Inflammatory macrophage (primary cell): ENCODE results near the gene RBBP8NL.

Experiments used
- DNase-seq, 2 donors: peaks; one replicate each; pipeline ENCODE4 v3.0.0-alpha.2; 2020 to 2022

Gene RBBP8NL

GRCh38 chr20:62419759-62420158 lies 7.6 kb downstream of the RBBP8NL start:
- DNase-seq = no peak

- DNase-seq = no peak
These were observed 8.4 kb downstream of the RBBP8NL start for GRCh38 chr20:62418709-62419487.

DNA sequence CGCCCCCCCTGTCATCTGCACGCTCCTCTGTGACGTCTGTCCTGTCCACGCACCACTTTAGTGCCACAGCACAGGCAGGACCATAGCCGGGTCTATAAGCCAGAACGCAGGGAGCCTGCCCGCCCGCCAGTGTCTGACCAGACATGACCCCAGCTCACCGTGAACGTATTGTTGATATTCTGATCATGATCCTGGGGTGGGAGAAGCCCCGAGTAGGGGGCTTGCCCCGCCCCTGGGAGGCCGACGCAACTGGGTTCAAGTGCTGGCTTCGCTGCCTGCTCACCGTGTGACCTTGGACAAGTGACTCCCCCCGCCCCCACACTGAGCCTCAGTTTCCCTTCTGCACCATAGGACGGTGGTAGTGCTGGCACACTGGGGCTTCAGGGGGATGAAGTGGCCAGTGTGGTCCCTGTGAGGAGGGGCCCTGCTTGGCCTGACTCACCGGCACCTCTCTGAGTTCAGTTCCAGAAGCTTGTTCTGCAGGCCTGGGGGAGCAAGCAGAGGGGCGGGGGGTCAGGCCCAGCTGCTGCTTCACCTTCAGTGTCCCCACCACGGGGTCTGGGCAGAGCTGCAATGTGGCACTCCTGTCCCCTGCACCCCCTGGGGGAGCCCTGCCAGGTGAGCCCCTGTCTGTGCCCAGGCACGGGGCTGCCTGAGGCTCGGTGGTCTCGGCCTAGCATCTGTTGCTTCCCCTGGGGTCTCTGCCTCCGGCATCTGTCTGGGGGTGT lies 9.2 kb downstream of the RBBP8NL start:
- DNase-seq = no peak

DNA sequence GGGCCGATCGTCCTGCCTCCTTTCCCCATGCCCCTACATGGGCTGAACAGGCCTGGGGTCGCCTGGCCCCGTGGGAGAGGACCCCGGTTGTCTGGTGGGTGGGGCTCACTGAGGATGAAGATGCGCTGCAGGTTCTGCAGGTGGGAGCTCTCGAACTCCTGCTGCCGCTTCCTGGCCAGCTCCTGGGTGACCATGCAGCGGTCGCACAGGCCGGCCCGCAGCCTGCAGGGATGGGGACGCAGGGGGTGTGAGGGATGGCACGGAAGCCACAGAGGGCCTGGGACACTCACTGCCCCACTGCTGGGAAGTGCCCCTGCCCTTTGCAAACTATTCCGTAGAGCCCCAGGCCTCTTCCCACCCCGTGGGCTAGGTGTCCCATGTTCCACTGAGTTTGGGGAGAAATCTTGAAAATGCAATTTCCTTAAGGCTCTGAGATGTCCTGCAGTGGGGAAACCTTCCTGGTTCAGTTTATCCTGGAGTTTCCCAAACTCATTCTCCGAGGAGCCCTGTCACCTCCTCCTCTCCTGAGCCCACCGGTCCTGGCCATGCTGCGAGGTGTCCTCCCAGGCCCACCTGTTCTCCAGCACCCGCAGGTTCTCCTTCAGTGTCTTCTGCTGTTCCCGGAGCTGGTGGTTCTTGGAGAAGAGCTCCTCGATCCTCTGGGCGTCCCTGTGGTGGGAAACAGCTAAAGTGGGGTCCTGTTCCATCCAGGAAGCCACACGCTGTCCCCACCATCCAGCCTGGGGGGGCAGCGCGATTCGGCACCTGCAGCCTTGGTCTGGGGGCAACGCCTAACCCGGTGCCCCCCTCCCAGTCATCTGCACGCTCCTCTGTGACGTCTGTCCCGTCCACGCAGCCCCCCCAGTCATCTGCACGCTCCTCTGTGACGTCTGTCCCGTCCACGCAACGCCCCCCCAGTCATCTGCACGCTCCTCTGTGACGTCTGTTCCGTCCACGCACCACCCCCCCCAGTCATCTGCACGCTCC lies 10.4 kb downstream of the RBBP8NL start:
- no peak for DNase-seq

- no peak for DNase-seq
These were observed 11.8 kb downstream of the RBBP8NL start for GRCh38 chr20:62415354-62416111.

DNA sequence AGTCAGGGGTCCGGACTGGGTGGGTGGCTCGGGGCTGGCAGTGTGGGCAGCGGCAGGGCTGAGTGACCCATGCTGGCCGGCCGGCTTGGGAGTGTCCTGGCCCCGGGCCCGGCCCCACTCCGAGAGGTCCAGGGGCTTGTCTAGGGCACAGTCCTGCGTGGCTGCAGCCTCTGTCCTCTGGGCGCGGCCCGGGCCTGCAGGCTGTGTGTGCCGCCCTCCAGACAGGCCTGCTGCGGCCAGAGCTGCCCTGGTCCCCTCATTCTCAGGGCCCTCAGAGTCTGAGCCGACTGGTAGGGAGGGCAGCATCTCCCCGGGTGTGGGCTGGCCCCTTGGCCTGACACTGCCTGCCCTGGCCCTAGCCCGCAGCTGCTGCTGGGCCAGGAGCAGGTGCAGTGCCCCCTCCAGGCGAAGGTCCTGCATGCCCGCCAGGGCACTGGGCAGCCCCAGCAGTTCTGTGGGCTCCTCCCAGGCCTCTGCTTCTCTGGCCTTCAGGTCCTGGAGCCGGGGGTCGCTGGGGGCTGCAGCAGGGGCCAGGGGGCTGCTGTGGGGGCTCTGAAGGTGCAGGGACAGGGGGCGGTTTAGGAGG lies 13.3 kb downstream of the RBBP8NL start:
- no peak for DNase-seq

- DNase-seq = no peak
These were observed 14.2 kb downstream of the RBBP8NL start for GRCh38 chr20:62413025-62413570.

GRCh38 chr20:62412194-62413024 lies 14.9 kb downstream of the RBBP8NL start:
- no peak for DNase-seq

DNA sequence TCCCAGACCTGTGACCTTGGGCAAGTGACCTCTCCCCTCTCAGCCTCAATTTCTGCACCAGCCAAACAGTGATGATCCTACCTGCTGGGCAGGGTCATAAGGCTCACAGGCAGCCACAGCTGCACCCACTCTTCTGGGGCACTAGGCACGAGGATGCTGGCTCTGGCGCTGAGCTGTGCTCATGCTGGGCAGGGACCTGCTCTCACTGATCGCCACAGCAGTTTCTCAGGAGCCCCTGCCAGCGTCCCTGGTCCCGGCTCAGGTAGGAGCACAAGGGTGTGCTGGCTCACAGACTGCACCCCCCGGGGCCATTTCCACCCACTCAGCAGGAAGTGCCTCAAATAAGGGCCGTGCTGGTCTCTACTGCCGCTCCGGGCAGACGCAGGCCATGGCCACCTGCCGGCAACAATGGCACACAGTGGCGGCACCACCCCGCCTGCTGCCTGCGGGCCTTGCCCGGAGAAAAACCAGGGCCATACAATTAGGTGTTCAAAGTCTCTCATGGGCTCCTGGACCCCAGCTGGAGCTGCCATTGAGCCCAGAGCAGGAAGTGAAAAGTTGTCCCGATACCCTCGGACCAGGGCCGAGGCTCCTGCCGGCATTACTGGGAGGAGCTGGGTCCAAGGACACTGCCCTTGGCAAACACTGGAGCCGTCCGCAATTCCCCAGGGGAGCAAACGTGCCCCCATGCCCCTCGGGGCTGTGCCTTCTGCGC lies 15.7 kb downstream of the RBBP8NL start:
- DNase-seq = no peak

- no peak for DNase-seq
These were observed 16.4 kb downstream of the RBBP8NL start for GRCh38 chr20:62410746-62411478.

DNA sequence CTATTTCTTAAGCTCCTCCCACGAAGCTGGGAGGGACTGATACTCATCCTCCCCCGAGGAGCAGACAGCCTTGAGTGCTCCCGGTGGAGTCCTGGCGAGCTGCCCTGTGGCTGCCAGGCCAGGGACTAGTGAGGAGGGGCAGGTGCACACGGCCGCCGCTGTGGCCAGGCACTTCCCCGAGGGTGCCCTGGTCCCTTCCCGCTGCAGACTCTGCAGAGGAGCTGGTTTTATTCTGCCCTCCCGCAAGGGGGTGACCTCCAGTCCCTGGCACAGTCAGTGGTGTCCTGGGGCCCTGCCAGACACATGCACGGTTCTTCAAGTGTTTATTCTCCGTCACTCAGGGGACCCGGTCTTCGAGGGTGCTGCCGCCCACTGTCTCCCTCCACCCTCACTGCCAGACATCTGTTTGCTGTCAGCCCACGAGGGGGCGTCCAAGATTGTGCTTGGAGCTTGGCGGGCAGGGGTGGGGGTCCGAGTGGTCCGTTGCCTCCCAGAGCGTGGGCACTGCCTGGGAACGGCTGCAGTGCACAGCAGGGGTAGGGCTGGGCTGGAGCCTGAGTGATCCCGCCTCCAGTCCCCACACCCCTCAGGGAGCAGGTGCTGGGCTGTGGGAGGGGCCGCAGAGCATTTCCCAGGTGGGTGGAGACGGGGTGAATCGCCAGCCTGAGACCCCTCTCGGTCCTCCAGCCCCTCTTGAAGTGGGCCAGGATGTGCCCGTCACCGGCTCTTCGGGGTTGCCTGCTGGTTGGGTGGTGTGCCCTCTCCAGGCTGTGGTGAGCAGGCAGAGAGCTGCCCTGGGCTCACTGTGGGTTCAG lies 17.2 kb downstream of the RBBP8NL start:
- peak in 1 of 2 donors; percentile 18 for DNase-seq

- no peak for DNase-seq
These were observed 18.1 kb downstream of the RBBP8NL start for GRCh38 chr20:62409086-62409853.

- DNase-seq = no peak
These were observed 18.7 kb downstream of the RBBP8NL start for GRCh38 chr20:62408640-62409039.

- DNase-seq = no peak
These were observed 19.3 kb downstream of the RBBP8NL start for GRCh38 chr20:62408055-62408454.

- DNase-seq = peak; percentile 91 to 95
These were observed 19.9 kb downstream of the RBBP8NL start, which contains the start of gene CABLES2 for GRCh38 chr20:62407221-62407992. Gene CABLES2 (minus strand): TSS chr20:62407285. CDS start chr20:62407276, 9 bp downstream.

DNA sequence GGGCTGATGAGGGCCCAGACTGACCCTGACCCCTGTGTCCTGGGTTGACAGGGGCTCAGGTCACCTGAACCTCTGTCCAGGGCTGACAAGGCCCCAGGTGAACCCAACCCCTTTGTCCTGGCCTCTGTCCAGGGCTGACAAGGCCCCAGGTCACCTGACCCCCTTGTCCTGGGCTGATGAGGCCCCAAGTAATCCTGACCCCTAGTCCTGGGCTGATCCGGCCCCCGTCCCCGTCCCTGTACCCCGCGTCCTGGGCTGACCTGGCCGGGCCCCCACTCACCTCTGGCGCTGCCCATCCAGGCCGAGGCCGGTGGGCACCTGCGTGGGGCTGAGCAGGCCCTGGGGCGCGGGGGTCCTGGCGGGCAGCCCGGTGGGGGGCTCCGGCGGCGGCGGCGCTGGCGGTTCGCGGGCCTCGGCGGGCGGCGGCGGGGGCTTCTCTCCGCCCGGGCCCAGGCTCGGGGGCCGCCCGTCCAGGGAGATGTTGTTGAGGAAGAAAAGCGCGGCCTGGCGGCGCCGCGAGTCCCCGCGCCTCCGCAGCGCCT lies 20.6 kb downstream of the RBBP8NL start:
- no peak for DNase-seq
